ENCODE results near the gene ADGRG6. TPM values are rescaled to one million over a fixed set of nuclear protein-coding genes. Genes with fewer than 3 reads are reported as not detected.

ADGRG6 gene
- total RNA-seq, 2 donors from 2014 or later: 6.4 to 6.8 TPM

DNA sequence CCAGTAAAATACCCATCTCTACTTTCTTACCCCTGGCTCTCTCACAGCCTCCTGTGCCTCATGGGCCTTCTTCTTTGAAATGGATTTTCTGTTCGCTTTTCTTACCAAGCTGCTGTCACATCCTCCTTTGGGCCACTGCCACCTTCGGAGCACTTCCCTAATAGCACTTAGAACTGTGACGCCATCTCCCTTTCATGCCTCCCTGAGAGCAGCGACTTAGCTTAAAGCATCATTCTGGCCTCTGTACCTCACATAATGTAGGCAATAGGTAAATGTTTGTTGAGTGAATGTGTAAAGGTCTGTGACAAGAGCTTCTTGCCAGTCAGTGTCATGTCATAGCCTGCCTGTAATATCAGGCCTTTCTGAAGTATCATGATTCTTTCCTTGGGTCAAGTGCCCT is 78.8 kb downstream of the ADGRG6 start:
- ATAC-seq (ENCODE audit: insufficient number of reproducible peaks, low FRiP score, low read depth): no peak
- no peak overlapping the region for H3K4me3 ChIP-seq
- no peak for DNase-seq (ENCODE audit: low spot score)
- no peaks in the 10 kb centered on the region for H3K36me3 ChIP-seq
- TF ChIP-seq, protein P1, sequence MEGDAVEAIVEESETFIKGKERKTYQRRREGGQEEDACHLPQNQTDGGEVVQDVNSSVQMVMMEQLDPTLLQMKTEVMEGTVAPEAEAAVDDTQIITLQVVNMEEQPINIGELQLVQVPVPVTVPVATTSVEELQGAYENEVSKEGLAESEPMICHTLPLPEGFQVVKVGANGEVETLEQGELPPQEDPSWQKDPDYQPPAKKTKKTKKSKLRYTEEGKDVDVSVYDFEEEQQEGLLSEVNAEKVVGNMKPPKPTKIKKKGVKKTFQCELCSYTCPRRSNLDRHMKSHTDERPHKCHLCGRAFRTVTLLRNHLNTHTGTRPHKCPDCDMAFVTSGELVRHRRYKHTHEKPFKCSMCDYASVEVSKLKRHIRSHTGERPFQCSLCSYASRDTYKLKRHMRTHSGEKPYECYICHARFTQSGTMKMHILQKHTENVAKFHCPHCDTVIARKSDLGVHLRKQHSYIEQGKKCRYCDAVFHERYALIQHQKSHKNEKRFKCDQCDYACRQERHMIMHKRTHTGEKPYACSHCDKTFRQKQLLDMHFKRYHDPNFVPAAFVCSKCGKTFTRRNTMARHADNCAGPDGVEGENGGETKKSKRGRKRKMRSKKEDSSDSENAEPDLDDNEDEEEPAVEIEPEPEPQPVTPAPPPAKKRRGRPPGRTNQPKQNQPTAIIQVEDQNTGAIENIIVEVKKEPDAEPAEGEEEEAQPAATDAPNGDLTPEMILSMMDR (IDR thresholded peaks at IDR 0.05): no peak
- peaks cover 0 to 5% of the 10 kb centered on the region in 2 donors for H3K4me1 ChIP-seq (ENCODE audit: control insufficient read depth in 1 of 2, low read depth in 2 of 2)
- H3K27me3 ChIP-seq (replicated peaks; ENCODE audit: insufficient read depth): no peaks in the 10 kb centered on the region
- H3K27ac ChIP-seq: no peak overlapping the region
- H3K9me3 ChIP-seq: no peaks in the 10 kb centered on the region

DNA sequence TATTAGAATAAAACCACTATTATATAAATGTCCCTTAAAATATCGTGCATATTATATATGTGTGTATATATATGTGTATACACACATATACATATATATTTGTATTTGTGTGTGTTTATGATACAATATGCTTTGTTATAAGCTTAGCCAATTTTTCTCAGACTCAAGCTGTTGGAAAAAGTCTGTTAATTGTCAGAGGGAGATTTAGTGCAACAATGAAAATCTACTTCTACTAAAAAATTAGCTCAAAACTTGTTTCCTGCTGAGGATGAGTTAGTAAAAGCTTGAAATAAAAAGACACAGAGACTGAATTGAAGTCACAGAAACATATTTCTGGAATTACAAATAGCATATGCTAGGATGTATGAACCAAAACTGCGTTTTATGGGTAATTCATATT is 79.4 kb downstream of the ADGRG6 start:
- DNase-seq (ENCODE audit: low spot score): no peak
- no peak for ATAC-seq (ENCODE audit: insufficient number of reproducible peaks, low FRiP score, low read depth)
- Histone ChIP-seq H3K27me3 (replicated peaks; ENCODE audit: insufficient read depth) (no peaks in the 10 kb centered on the region), H3K4me1 (ENCODE audit: control insufficient read depth in 1 of 2, low read depth in 2 of 2) (peaks cover 0 to 5% of the 10 kb centered on the region in 2 donors), H3K27ac (no peak overlapping the region), H3K4me3 (no peak overlapping the region), H3K36me3 (no peaks in the 10 kb centered on the region), H3K9me3 (no peaks in the 10 kb centered on the region)
- TF ChIP-seq, protein P1 (IDR thresholded peaks at IDR 0.05): no peak

DNA sequence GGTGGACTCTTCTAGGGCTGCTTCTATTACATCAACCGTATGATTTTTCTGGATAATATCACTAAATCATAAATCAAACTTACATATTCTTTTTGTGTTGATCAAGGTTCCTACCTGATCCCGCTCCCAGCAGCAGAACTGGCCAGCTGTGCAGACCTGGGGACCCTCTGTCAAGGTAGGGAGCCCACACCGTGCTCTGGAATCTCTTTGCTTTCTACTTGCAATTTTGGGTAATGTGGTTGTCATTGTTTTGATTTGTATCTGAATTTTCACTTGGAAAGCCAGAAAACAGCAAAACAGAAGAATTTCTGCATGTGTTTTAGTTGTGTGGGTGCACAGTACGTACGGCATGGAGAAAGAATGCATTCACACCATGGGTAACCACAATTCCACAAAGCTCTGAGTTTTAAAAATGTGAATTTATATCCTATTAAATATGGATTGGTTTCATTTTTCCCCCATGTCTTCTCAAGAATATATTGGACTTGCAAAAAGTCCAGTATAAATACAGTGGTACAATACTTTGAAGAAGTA is 80.1 kb downstream of the ADGRG6 start:
- Histone ChIP-seq H3K4me1 (ENCODE audit: control insufficient read depth in 1 of 2, low read depth in 2 of 2) (peaks cover 0 to 5% of the 10 kb centered on the region in 2 donors), H3K27ac (no peak overlapping the region), H3K4me3 (no peak overlapping the region), H3K36me3 (no peaks in the 10 kb centered on the region), H3K9me3 (no peaks in the 10 kb centered on the region), H3K27me3 (replicated peaks; ENCODE audit: insufficient read depth) (no peaks in the 10 kb centered on the region)
- ATAC-seq (ENCODE audit: insufficient number of reproducible peaks, low FRiP score, low read depth) (no peak), DNase-seq (ENCODE audit: low spot score) (no peak)
- TF ChIP-seq, protein P1 (IDR thresholded peaks at IDR 0.05): no peak

DNA sequence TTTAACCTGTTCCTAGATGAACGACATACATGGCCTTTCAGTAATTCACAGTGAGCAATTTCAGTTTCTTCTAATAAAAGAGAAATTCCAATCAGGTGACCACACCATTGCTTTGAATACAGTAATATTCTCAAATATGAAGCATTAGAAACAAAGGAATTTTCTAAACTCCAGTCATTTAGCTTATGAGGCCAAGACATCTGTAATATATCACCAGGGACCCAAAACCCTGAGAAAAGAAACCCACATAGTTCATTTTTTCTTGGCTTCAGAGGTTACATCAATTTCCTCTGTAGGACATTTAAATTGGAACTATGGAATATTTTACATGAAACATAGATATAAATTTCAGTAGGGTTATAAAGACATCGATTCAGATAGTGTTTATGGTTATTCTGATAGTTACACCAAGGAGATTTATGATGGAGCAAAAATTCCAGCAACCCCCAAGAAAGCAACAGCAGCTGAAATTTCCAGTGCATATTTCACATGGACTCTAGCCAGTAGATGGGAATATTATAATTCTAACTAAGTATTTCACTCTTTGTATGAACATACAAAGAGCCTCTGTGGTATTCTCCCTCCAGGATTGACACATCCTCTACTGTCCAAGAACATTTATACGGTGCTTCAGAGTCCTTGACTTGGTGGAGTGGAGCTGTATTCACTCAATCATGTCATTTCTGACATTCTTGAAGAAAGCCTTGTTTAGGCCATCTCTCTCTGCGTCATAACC is 82.9 kb downstream of the ADGRG6 start:
- Histone ChIP-seq H3K27ac (no peak overlapping the region), H3K4me3 (no peak overlapping the region), H3K9me3 (no peaks in the 10 kb centered on the region), H3K4me1 (ENCODE audit: control insufficient read depth in 1 of 2, low read depth in 2 of 2) (no peaks in the 10 kb centered on the region), H3K27me3 (replicated peaks; ENCODE audit: insufficient read depth) (no peaks in the 10 kb centered on the region), H3K36me3 (no peaks in the 10 kb centered on the region)
- ATAC-seq (ENCODE audit: insufficient number of reproducible peaks, low FRiP score, low read depth) (no peak), DNase-seq (ENCODE audit: low spot score) (no peak)
- TF ChIP-seq, protein P1 (IDR thresholded peaks at IDR 0.05): no peak

DNA sequence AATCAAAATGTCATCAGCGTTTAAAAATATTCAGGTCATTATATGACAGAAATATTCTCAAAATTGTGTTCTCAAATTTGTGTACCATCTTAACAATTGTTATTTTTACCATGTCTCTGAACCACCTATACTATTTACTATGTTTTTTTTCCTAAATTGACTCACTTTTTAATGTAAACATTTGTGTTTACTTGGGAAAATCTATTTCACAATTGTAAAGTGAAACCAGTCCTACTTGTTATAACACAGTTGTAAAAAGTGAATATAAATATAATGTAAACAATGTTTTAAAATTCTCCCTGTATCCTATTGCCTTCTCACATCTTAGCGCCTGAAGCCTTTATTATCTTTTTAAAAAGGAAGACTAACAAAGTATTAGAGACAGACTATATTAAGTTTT is 83.5 kb downstream of the ADGRG6 start:
- Histone ChIP-seq H3K36me3 (no peaks in the 10 kb centered on the region), H3K27me3 (replicated peaks; ENCODE audit: insufficient read depth) (no peaks in the 10 kb centered on the region), H3K27ac (no peak overlapping the region), H3K4me1 (ENCODE audit: control insufficient read depth in 1 of 2, low read depth in 2 of 2) (no peaks in the 10 kb centered on the region), H3K4me3 (no peak overlapping the region), H3K9me3 (no peaks in the 10 kb centered on the region)
- TF ChIP-seq, protein P1 (IDR thresholded peaks at IDR 0.05): no peak
- ATAC-seq (ENCODE audit: insufficient number of reproducible peaks, low FRiP score, low read depth): no peak
- no peak for DNase-seq (ENCODE audit: low spot score)

Measured in thoracic aorta (tissue), 2 donors.